GM19395 (cell line): Measurements from ENCODE around the gene EPHA3.

Experiments used
- ATAC-seq: cut with Tn5 transposase; IDR thresholded peaks from one replicate; pipeline ENCODE4 v1.9.1; 2021; ENCODE audit warnings: mild to moderate bottlenecking, moderate library complexity; ENCODE audit not compliant: unreplicated experiment

The EPHA3 gene

GRCh38 chr3:89434621-89435380 is 327.4 kb downstream of the EPHA3 start:
- ATAC-seq: no peak

GRCh38 chr3:89436846-89437245 is 329.4 kb downstream of the EPHA3 start:
- no peak for ATAC-seq

- ATAC-seq: no peak
Measured at GRCh38 chr3:89440386-89440785, 333.0 kb downstream of the EPHA3 start.

- no peak for ATAC-seq
Measured at GRCh38 chr3:89441141-89441540, 333.7 kb downstream of the EPHA3 start.

GRCh38 chr3:89446593-89446992 is 339.2 kb downstream of the EPHA3 start:
- ATAC-seq: no peak

- no peak for ATAC-seq
Measured at GRCh38 chr3:89447243-89447642, 339.8 kb downstream of the EPHA3 start.

GRCh38 chr3:89449086-89449485 is 341.7 kb downstream of the EPHA3 start:
- no peak for ATAC-seq

GRCh38 chr3:89452066-89452465 is 344.6 kb downstream of the EPHA3 start:
- no peak for ATAC-seq

- ATAC-seq: no peak
Measured at GRCh38 chr3:89455240-89455639, 347.8 kb downstream of the EPHA3 start.

GRCh38 chr3:89467898-89468363 is 360.5 kb downstream of the EPHA3 start:
- ATAC-seq: no peak

- ATAC-seq: no peak
Measured at GRCh38 chr3:89472101-89472500, 364.7 kb downstream of the EPHA3 start.

- no peak for ATAC-seq
Measured at GRCh38 chr3:89474333-89475130, 367.1 kb downstream of the EPHA3 start.

GRCh38 chr3:89488800-89489580 is 381.6 kb downstream of the EPHA3 start:
- ATAC-seq: no peak

GRCh38 chr3:89490129-89490528 is 382.7 kb downstream of the EPHA3 start:
- no peak for ATAC-seq

GRCh38 chr3:89494734-89495133 is 387.3 kb downstream of the EPHA3 start:
- ATAC-seq: no peak

GRCh38 chr3:89503891-89504391 is 396.5 kb downstream of the EPHA3 start:
- no peak for ATAC-seq

GRCh38 chr3:89504432-89504831 is 397.0 kb downstream of the EPHA3 start:
- ATAC-seq: no peak

GRCh38 chr3:89506462-89507103 is 399.2 kb downstream of the EPHA3 start:
- ATAC-seq: no peak

GRCh38 chr3:89521328-89521727 is 413.9 kb downstream of the EPHA3 start:
- ATAC-seq: no peak

GRCh38 chr3:89522155-89522554 is 414.7 kb downstream of the EPHA3 start:
- no peak for ATAC-seq

- ATAC-seq: no peak
Measured at GRCh38 chr3:89525609-89526008, 418.2 kb downstream of the EPHA3 start.
